IMR-90 (cell line): ENCODE results near the gene BMERB1. TPM values are rescaled to one million over a fixed set of nuclear protein-coding genes. Genes with fewer than 3 reads are reported as not detected.

Source experiments
- ATAC-seq: fragments of 200-7000 bp; cut with Tn5 transposase; 2 replicates; pipeline ENCODE4 v1.9.1; 2020; ENCODE audit warnings: low read depth, mild to moderate bottlenecking, moderate library complexity
- BruUV-seq: library from RNA; stranded (reverse); fragments of 400-500 nt; replicated peaks from 2 replicates; lab custom pipeline; 2021; lab: Mats Ljungman, UMichigan
- CTCF ChIA-PET: fragments of 300-600 bp; formaldehyde crosslinking; extraction: SDS; loops from one replicate; lab custom pipeline; 2021; ENCODE audit warnings: antibody characterized with exemption; lab: Yijun Ruan, JAX
- POLR2A ChIA-PET: fragments of 300-600 bp; sonication (Branson Sonifier 250); formaldehyde crosslinking; loops from one replicate; lab custom pipeline; 2022; ENCODE audit warnings: antibody characterized with exemption; ENCODE audit not compliant: unreplicated experiment; lab: Charles Lee
- DNase-seq: peaks from one replicate; pipeline ENCODE4 v3.0.0; 2013
- H2AFZ ChIP-seq: replicated peaks from 2 replicates; pipeline ENCODE3; 2013; ENCODE audit warnings: low read length, mild to moderate bottlenecking; ENCODE audit not compliant: poor library complexity
- H2AK5ac ChIP-seq: 2 replicates; pipeline ENCODE4 v1.6.1; 2013; ENCODE audit warnings: low read depth, low read length, inconsistent platforms
- H2AK9ac ChIP-seq: replicated peaks from 2 replicates; pipeline ENCODE3; 2013; ENCODE audit warnings: mild to moderate bottlenecking, low read depth, low read length, moderate library complexity; ENCODE audit not compliant: poor library complexity
- H2BK120ac ChIP-seq: 2 replicates; pipeline ENCODE4 v1.6.1; 2013; ENCODE audit warnings: low read depth, low read length, inconsistent platforms
- H2BK15ac ChIP-seq: 3 replicates; pipeline ENCODE4 v1.6.1; 2013; ENCODE audit warnings: low read depth, low read length, inconsistent platforms
- H2BK20ac ChIP-seq: 2 replicates; pipeline ENCODE4 v1.6.1; 2013; ENCODE audit warnings: low read depth, mild to moderate bottlenecking, inconsistent platforms, low read length, moderate library complexity
- H2BK5ac ChIP-seq: 2 replicates; pipeline ENCODE4 v1.6.1; 2013; ENCODE audit warnings: mild to moderate bottlenecking, low read depth, low read length, inconsistent platforms; ENCODE audit not compliant: poor library complexity, severe bottlenecking
- H3K14ac ChIP-seq: replicated peaks from 2 replicates; pipeline ENCODE4 v1.6.1; 2013; ENCODE audit warnings: low read depth, low read length, inconsistent platforms
- H3K18ac ChIP-seq: 2 replicates; pipeline ENCODE4 v1.6.1; 2013; ENCODE audit warnings: low read depth, low read length, control low read depth
- H3K23ac ChIP-seq: 2 replicates; pipeline ENCODE4 v1.6.1; 2013; ENCODE audit warnings: low read depth, low read length, inconsistent platforms
- H3K27ac ChIP-seq: 2 replicates; pipeline ENCODE4 v1.5.1; 2013; ENCODE audit warnings: mild to moderate bottlenecking, control low read depth, low read length; ENCODE audit not compliant: insufficient read depth
- H3K27me3 ChIP-seq: 2 replicates; pipeline ENCODE4 v1.6.1; 2013; ENCODE audit warnings: low read length; ENCODE audit not compliant: control insufficient read depth, insufficient read depth
- H3K36me3 ChIP-seq: 2 replicates; pipeline ENCODE4 v1.6.1; 2013; ENCODE audit warnings: low read length, mixed read lengths; ENCODE audit not compliant: control insufficient read depth, insufficient read depth
- H3K4ac ChIP-seq: 2 replicates; pipeline ENCODE4 v1.6.1; 2013; ENCODE audit warnings: low read depth, low read length, inconsistent platforms
- H3K4me1 ChIP-seq: 2 replicates; pipeline ENCODE4 v1.6.1; 2013; ENCODE audit warnings: low read length, mixed read lengths; ENCODE audit not compliant: control insufficient read depth, insufficient read depth
- H3K4me2 ChIP-seq: 2 replicates; pipeline ENCODE4 v1.6.1; 2013; ENCODE audit warnings: low read depth, mild to moderate bottlenecking, control low read depth, low read length, moderate library complexity
- H3K4me3 ChIP-seq: 2 replicates; pipeline ENCODE4 v1.5.1; 2013; ENCODE audit warnings: low read depth, mild to moderate bottlenecking, control low read depth, low read length, moderate library complexity; ENCODE audit not compliant: insufficient read depth
- H3K56ac ChIP-seq: 2 replicates; pipeline ENCODE4 v1.6.1; 2013; ENCODE audit warnings: low read length, inconsistent platforms; ENCODE audit not compliant: insufficient read depth; ENCODE audit errors: extremely low read depth
- H3K79me1 ChIP-seq, 2 experiments: 2 replicates each; pipeline ENCODE4 v1.6.1; 2013; ENCODE audit warnings: low read length in 2 of 2, inconsistent platforms in 1 of 2, low read depth in 1 of 2
- H3K9ac ChIP-seq: 2 replicates; pipeline ENCODE4 v1.6.1; 2013; ENCODE audit warnings: low read depth, low read length, control low read depth
- H3K9me1 ChIP-seq: 2 replicates; pipeline ENCODE4 v1.6.1; 2013; ENCODE audit warnings: low read length, inconsistent platforms; ENCODE audit not compliant: insufficient read depth
- H3K9me3 ChIP-seq: 2 replicates; pipeline ENCODE4 v1.6.1; 2013; ENCODE audit warnings: low read length; ENCODE audit not compliant: control insufficient read depth, insufficient read depth
- H4K20me1 ChIP-seq: 2 replicates; pipeline ENCODE4 v1.6.1; 2013; ENCODE audit warnings: low read length, inconsistent platforms; ENCODE audit not compliant: insufficient read depth
- H4K5ac ChIP-seq: 2 replicates; pipeline ENCODE4 v1.6.1; 2013; ENCODE audit warnings: mild to moderate bottlenecking, low read depth, low read length, control low read depth
- H4K8ac ChIP-seq, 2 experiments: 2 replicates each; pipeline ENCODE4 v1.6.1; 2013; ENCODE audit warnings: low read depth in 2 of 2, low read length in 2 of 2, control low read depth in 1 of 2, inconsistent platforms in 1 of 2
- H4K91ac ChIP-seq: 2 replicates; pipeline ENCODE4 v1.6.1; 2013; ENCODE audit warnings: low read depth, low read length, inconsistent platforms; ENCODE audit not compliant: insufficient read depth
- BHLHE40 ChIP-seq: fragments of 150-350 bp; IDR thresholded peaks from 2 replicates; pipeline ENCODE4 v1.6.1; 2016; ENCODE audit warnings: mild to moderate bottlenecking, low read depth, low read length
- CEBPB ChIP-seq: IDR thresholded peaks from 2 replicates; pipeline ENCODE4 v1.6.1; 2012; ENCODE audit warnings: low read depth, low read length, improper control_type of control experiment
- CHD1 ChIP-seq: IDR thresholded peaks from 2 replicates; pipeline ENCODE4 v1.6.1; 2012; ENCODE audit warnings: low read depth, low read length, improper control_type of control experiment
- FOS ChIP-seq: fragments of 150-350 bp; IDR thresholded peaks from 2 replicates; pipeline ENCODE4 v1.6.1; 2016; ENCODE audit warnings: low read depth, low read length
- MAFK ChIP-seq: IDR thresholded peaks from 2 replicates; pipeline ENCODE4 v1.6.1; 2012; ENCODE audit warnings: low read depth, low read length, improper control_type of control experiment
- MAZ ChIP-seq: IDR thresholded peaks from 2 replicates; pipeline ENCODE4 v1.6.1; 2012; ENCODE audit warnings: low read depth, mild to moderate bottlenecking, low read length, improper control_type of control experiment, moderate library complexity, borderline replicate concordance
- MXI1 ChIP-seq: IDR thresholded peaks from 2 replicates; pipeline ENCODE4 v1.6.1; 2012; ENCODE audit warnings: low read depth, mild to moderate bottlenecking, low read length, moderate library complexity, borderline replicate concordance
- NFE2L2 ChIP-seq: fragments of 150-350 bp; IDR thresholded peaks from 2 replicates; pipeline ENCODE4 v1.6.1; 2016; ENCODE audit warnings: low read depth, mild to moderate bottlenecking, low read length
- POLR2A ChIP-seq: IDR thresholded peaks from 2 replicates; pipeline ENCODE4 v1.6.1; 2012; ENCODE audit warnings: mild to moderate bottlenecking, low read depth, low read length
- RAD21 ChIP-seq: IDR thresholded peaks from 2 replicates; pipeline ENCODE4 v1.6.1; 2012; ENCODE audit warnings: low read length, improper control_type of control experiment
- RCOR1 ChIP-seq: IDR thresholded peaks from 2 replicates; pipeline ENCODE4 v1.6.1; 2012; ENCODE audit warnings: mild to moderate bottlenecking, low read length, improper control_type of control experiment; ENCODE audit not compliant: insufficient replicate concordance
- RFX5 ChIP-seq: IDR thresholded peaks from 2 replicates; pipeline ENCODE4 v1.8.0; 2012; ENCODE audit warnings: low read depth, mild to moderate bottlenecking, low read length, moderate library complexity
- SMC3 ChIP-seq: fragments of 150-350 bp; IDR thresholded peaks from 2 replicates; pipeline ENCODE4 v1.6.1; 2016; ENCODE audit warnings: low read depth, mild to moderate bottlenecking, antibody characterized with exemption, low read length, moderate library complexity
- WGBS, 2 experiments: methylation state at CpG; one replicate each; pipeline versions ENCODE4 v1.1.5 to v1.1.7; 2013; ENCODE audit warnings: missing lambda C conversion rate in 2 of 2; ENCODE audit not compliant: insufficient read length in 1 of 2; ENCODE audit errors: extremely low coverage in 2 of 2; 5-methylcytosine and 5-hydroxymethylcytosine counted together
- dilution Hi-C: fragments of 300-500 bp; cut with HindIII; formaldehyde crosslinking; loops from one replicate; pipeline ENCODE4 v1.14.3; 2018; ENCODE audit warnings: low sequenced_read_pairs; ENCODE audit not compliant: unreplicated experiment
- in situ Hi-C: fragments of 300-500 bp; cut with MboI; formaldehyde crosslinking; loops from 3 replicates; pipeline ENCODE4 v1.14.3; 2019; ENCODE audit warnings: low sequenced_read_pairs, inconsistent platforms, mixed read lengths
- intact Hi-C: fragments of 100-400 bp; cut with micrococcal nuclease; formaldehyde crosslinking; loops from 2 replicates; pipeline ENCODE4 v1.10.0; 2022
- polyA plus RNA-seq, 3 experiments: library from polyadenylated mRNA; depleted of rRNA; stranded (reverse); fragments of >200 nt; gene quantifications; 2 replicates each; pipeline ENCODE4 v1.2.3, GENCODE V29; 2012; ENCODE audit warnings: low replicate concordance in 1 of 3
- total RNA-seq: library from RNA; depleted of rRNA; stranded (reverse); fragments of >200 nt; gene quantifications from 2 replicates; pipeline ENCODE4 v1.2.3, GENCODE V29; 2012
- TF ChIP-seq, protein P1 (sequence below): conservative IDR thresholded peaks from 2 replicates; pipeline ENCODE4 v1.5.1; 2012; ENCODE audit warnings: mild to moderate bottlenecking, low read depth, low read length, improper control_type of control experiment
- TF ChIP-seq, protein P2 (sequence below): fragments of 150-350 bp; IDR thresholded peaks from 2 replicates; pipeline ENCODE4 v1.6.1; 2016; ENCODE audit warnings: low read depth, mild to moderate bottlenecking, low read length, moderate library complexity, borderline replicate concordance
- TF ChIP-seq, protein P3 (sequence below): fragments of 150-350 bp; IDR thresholded peaks from 2 replicates; pipeline ENCODE4 v1.6.1; 2017; ENCODE audit warnings: mild to moderate bottlenecking, antibody characterized with exemption, low read length, low read depth

Gene BMERB1
- total and polyA plus RNA-seq, 2 of the 4 experiments (the other 2 are of a cell fraction): 22.6 to 32.9 TPM

- ChIA-PET CTCF (no interaction called here), POLR2A (no interaction called here)
- intact Hi-C loops: no loop called here
- H2AK5ac ChIP-seq: no peak overlapping the region
- H2BK120ac ChIP-seq: no peak overlapping the region
- H2BK20ac ChIP-seq: no peak overlapping the region
- peaks cover 7% of the 10 kb centered on the region for H3K9me1 ChIP-seq
- TF ChIP-seq CHD1: no peak
- TF ChIP-seq MXI1: no peak
- no peak for TF ChIP-seq MAZ
- TF ChIP-seq POLR2A: no peak
- TF ChIP-seq MAFK: no peak
- no peak for TF ChIP-seq NFE2L2
- TF ChIP-seq, protein P1, sequence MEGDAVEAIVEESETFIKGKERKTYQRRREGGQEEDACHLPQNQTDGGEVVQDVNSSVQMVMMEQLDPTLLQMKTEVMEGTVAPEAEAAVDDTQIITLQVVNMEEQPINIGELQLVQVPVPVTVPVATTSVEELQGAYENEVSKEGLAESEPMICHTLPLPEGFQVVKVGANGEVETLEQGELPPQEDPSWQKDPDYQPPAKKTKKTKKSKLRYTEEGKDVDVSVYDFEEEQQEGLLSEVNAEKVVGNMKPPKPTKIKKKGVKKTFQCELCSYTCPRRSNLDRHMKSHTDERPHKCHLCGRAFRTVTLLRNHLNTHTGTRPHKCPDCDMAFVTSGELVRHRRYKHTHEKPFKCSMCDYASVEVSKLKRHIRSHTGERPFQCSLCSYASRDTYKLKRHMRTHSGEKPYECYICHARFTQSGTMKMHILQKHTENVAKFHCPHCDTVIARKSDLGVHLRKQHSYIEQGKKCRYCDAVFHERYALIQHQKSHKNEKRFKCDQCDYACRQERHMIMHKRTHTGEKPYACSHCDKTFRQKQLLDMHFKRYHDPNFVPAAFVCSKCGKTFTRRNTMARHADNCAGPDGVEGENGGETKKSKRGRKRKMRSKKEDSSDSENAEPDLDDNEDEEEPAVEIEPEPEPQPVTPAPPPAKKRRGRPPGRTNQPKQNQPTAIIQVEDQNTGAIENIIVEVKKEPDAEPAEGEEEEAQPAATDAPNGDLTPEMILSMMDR: no peak
- no peak for TF ChIP-seq RFX5
- no peak for TF ChIP-seq BHLHE40
- TF ChIP-seq FOS: no peak
- no peak for TF ChIP-seq CEBPB
- TF ChIP-seq RAD21: no peak
- TF ChIP-seq, protein P2, sequence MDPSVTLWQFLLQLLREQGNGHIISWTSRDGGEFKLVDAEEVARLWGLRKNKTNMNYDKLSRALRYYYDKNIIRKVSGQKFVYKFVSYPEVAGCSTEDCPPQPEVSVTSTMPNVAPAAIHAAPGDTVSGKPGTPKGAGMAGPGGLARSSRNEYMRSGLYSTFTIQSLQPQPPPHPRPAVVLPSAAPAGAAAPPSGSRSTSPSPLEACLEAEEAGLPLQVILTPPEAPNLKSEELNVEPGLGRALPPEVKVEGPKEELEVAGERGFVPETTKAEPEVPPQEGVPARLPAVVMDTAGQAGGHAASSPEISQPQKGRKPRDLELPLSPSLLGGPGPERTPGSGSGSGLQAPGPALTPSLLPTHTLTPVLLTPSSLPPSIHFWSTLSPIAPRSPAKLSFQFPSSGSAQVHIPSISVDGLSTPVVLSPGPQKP: no peak
- TF ChIP-seq, protein P3, sequence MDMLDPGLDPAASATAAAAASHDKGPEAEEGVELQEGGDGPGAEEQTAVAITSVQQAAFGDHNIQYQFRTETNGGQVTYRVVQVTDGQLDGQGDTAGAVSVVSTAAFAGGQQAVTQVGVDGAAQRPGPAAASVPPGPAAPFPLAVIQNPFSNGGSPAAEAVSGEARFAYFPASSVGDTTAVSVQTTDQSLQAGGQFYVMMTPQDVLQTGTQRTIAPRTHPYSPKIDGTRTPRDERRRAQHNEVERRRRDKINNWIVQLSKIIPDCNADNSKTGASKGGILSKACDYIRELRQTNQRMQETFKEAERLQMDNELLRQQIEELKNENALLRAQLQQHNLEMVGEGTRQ: no peak
- no peak for TF ChIP-seq RCOR1
- no peak for TF ChIP-seq SMC3
- in situ Hi-C loops: no loop called here
- no peak for ATAC-seq
- H2BK15ac ChIP-seq: no peak overlapping the region
- peaks cover 12% of the 10 kb centered on the region for H3K4me1 ChIP-seq
- DNase-seq: no peak
- no peak overlapping the region; the same call in 1 of the 2 replicates for H3K18ac ChIP-seq
- no peak overlapping the region for H2BK5ac ChIP-seq
- no peak overlapping the region for H3K56ac ChIP-seq
- no peak overlapping the region for H3K9ac ChIP-seq
- no peaks in the 10 kb centered on the region for H3K9me3 ChIP-seq
- no peak overlapping the region for H3K23ac ChIP-seq
- no CpG with 5 or more reads among the region's 6 CpGs for WGBS, 2 experiments
- H4K8ac ChIP-seq: no peak overlapping the region
- no peaks in the 10 kb centered on the region for H4K20me1 ChIP-seq
- H3K4me3 ChIP-seq: no peak overlapping the region
- no peak overlapping the region for H4K91ac ChIP-seq
- H3K79me1 ChIP-seq: peaks cover 0 to 8% of the 10 kb centered on the region in 2 experiments; a peak in 2 of 4 replicates
- H3K36me3 ChIP-seq: peaks cover 17% of the 10 kb centered on the region
- H4K5ac ChIP-seq: no peak overlapping the region
- no peak overlapping the region for H2AFZ ChIP-seq
- H3K14ac ChIP-seq: no peak overlapping the region
- no peak overlapping the region for H3K4ac ChIP-seq
- no peaks in the 10 kb centered on the region for H3K27me3 ChIP-seq
- H3K4me2 ChIP-seq: no peak overlapping the region
- no peak overlapping the region for H3K27ac ChIP-seq
- dilution Hi-C loops: no loop called here
- H2AK9ac ChIP-seq: no peak overlapping the region
- BruUV-seq: no TSS peak
These were observed 137.2 kb downstream of the BMERB1 start for GRCh38 chr16:15571557-15571956.
